ENCODE results near the gene MAF. TPM values are rescaled to one million over a fixed set of nuclear protein-coding genes. Genes with fewer than 3 reads are reported as not detected.

The MAF gene
- total RNA-seq, 4 donors from 2014 or later: 45.3 to 55.7 (median 46.8) TPM

DNA sequence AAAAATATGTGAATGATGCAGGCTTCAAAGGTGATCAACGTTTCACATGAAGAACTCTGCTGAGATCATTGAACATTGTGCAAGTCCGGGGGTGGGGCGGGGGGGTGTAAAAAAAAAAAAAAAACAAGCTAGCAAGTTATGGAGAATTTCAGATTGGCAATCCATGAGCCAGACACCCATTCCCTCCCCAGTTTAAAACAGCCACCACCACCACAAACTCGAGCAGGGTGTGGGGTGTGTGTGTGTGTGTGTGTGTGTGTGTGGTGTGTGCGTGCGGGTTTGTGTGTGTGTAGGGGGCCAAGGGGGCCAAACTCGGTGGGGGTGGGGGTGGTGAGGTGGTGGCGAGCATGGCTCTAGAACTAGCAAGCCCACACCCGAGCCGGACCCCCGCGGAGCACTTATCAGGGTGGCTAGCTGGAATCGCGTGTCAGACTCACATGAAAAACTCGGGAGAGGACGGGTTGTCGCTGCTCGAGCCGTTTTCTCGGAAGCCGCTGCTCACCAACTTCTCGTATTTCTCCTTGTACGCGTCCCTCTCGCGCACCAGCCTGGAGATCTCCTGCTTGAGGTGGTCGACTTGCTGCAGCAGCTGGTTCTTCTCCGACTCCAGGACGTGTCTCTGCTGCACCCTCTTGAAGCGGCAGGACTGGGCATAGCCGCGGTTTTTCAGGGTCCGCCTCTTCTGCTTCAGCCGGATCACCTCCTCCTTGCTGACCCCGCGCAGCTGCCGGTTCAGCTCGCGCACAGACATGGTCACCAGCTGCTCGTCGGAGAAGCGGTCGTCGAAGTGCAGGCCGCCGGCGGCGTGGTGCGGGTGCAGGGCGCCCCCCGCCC, 2.0 kb downstream of the MAF start:
- TF ChIP-seq, protein P1, sequence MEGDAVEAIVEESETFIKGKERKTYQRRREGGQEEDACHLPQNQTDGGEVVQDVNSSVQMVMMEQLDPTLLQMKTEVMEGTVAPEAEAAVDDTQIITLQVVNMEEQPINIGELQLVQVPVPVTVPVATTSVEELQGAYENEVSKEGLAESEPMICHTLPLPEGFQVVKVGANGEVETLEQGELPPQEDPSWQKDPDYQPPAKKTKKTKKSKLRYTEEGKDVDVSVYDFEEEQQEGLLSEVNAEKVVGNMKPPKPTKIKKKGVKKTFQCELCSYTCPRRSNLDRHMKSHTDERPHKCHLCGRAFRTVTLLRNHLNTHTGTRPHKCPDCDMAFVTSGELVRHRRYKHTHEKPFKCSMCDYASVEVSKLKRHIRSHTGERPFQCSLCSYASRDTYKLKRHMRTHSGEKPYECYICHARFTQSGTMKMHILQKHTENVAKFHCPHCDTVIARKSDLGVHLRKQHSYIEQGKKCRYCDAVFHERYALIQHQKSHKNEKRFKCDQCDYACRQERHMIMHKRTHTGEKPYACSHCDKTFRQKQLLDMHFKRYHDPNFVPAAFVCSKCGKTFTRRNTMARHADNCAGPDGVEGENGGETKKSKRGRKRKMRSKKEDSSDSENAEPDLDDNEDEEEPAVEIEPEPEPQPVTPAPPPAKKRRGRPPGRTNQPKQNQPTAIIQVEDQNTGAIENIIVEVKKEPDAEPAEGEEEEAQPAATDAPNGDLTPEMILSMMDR (IDR thresholded peaks at IDR 0.05; ENCODE audit: low read depth): no peak

DNA sequence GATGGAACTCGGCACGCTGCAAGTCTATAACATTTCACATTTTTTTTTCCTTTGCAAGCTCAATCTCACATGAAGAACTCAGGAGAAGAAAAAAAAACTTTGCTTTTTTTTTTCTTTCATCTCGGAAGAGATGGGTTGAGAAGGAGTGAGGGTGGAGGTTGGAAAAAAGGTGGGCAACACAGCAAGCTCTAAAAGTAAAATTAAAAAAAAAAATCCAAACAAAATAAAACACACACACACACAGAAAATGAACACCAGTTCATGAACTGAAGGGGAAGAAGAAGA, 2.5 kb downstream of the MAF start:
- TF ChIP-seq, protein P1 (IDR thresholded peaks at IDR 0.05; ENCODE audit: low read depth): no peak

DNA sequence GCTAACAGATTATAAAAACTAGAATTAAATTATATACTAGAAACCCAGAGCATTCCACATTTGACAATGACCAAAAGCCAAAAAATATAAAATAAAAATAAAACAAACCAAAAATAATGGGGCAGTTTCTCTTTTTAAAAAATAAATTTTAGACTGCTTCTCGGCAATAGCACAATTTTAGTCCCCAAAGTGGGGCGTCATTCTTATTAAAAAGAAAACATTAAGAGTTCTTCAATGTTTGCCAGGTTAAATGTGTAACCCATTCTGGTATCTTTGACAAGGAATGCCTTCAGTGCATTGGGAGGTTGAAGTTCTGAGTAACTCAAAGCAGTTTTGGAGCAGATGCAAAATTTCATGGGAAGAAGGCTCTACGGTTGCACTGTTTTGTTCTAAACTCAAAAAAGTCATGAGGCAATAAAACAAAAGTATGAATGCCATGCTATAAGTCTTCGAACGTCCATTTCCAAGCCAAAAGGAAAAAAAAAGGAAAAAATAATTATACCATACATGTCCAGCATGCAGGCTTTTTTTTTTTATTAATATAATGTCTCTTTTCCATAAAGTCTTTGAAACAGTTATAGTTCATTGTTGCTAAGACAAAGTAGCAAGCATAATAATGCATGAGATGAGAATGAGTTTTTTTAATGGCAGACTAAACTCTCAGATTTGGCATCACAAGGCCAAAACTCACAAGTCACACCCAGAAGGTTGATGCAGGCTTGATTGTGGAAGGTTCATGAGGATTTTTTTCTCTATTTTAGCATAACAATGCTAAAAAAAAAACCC, 3.1 kb downstream of the MAF start:
- TF ChIP-seq, protein P1 (IDR thresholded peaks at IDR 0.05; ENCODE audit: low read depth): no peak

DNA sequence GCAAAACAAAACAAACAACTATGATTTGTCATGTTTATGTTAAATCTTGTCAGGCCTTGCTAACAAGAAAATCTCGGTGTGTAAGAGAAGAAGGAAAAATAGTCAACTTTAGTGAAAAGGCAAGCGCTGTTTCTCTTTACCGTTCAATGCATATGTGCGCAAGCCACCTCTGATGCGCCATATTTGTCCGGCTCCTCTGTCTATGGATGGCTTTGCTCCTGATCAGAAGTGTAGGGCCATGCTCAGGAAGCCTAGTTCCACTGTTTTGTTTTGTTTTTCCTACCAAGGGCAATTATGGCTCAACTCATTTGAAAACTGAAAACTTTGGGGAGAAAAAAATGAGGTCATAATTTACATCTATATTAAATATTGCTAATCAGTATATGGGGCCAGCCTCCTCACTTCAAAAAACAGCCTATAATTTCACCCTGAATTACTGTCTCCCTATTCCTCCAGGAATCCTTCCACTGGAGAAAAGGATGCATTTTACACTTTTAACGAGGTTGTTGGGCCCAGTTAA, 4.5 kb downstream of the MAF start:
- TF ChIP-seq, protein P1 (IDR thresholded peaks at IDR 0.05; ENCODE audit: low read depth): no peak

DNA sequence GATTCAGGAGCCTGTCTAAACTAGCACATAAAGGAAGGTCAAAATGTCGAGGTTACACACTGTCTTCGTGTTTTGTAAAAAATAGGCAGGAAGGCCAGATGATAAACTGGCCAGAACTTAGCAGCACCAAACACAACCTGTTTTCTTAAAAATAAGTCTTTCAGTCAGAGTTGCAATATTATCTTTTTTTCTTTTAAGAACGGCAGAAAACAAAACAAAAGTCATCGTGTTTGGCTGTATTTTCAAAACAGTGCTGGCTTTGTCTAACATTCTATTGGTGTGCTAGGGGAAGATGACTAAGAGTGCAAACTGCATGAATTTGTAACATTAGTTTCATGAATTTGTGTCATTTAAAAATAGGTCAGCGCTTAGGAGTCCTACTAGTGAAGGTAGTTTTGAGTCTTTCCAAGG, 5.3 kb downstream of the MAF start:
- TF ChIP-seq, protein P1 (IDR thresholded peaks at IDR 0.05; ENCODE audit: low read depth): no peak

DNA sequence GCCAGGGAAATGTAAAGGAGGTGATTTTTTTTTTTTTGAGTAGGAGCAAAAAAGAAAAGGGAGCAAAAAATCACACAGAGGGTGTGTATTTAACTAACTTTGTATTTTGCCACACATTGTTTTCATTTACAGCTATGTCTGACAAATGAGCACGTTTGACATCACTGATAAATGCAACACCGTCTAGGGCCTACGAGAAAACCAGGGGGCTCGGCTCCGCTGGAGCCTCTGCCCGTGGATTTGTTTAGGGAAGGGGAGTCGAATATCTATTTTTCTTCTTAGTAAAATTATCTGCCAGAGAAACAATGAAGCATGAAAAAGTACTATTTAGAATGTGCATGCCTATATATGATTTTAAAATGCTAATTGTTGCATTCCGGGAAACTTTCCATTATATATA, 6.8 kb downstream of the MAF start:
- TF ChIP-seq, protein P1 (IDR thresholded peaks at IDR 0.05; ENCODE audit: low read depth): no peak

DNA sequence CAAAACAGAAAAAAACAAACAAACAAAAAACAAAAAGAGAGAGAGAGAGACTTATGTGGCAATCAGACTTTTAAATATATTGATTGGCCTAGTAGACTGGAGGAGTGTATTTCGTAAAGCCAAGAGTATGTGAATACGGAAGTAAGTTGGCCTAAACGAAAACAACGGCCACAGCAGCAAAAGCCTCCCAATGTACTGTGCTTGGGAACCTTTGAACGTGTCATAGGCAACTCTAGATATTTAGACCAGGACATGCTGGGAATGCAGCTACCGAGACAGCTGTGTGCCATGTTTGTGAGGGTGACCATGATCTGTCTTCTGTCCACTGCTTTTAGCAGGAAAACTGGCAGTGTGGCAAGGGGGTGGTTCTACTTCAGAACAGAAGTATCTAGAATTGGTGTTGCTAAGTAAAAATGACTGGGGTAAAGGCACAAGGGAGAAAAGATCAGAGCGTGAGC, 7.4 kb downstream of the MAF start:
- TF ChIP-seq, protein P1 (IDR thresholded peaks at IDR 0.05; ENCODE audit: low read depth): no peak
